GM19043 (cell line): ENCODE results near the gene ARF6.
A peak's percentile ranks its signal among the peaks of the same experiment; 100 is the strongest.
"Not testable (repeated sequence)": the region's sequence is repeated elsewhere in the genome, so short reads cannot be mapped to it uniquely, and the experiment has no call there.

ENCODE experiments used
- ATAC-seq: cut with Tn5 transposase; IDR thresholded peaks from one replicate; pipeline ENCODE4 v1.9.1; 2021; ENCODE audit warnings: low read depth; ENCODE audit not compliant: unreplicated experiment

ARF6 gene

GRCh38 chr14:49892636-49893308 lies at the start of gene ARF6:
ARF6 (plus strand) TSS chr14:49893082; CDS start chr14:49893737, 655 bp downstream.
- ATAC-seq, result peak; percentile 87

- ATAC-seq, result no peak
These were observed 43.6 kb upstream of the ARF6 start for GRCh38 chr14:49849213-49849847.

GRCh38 chr14:49851813-49852212 lies 41.1 kb upstream of the ARF6 start:
- ATAC-seq, result no peak

- peak; percentile 76 for ATAC-seq
These were observed 40.4 kb upstream of the ARF6 start, which contains the start of gene NEMF for GRCh38 chr14:49852301-49853157. NEMF (minus strand) TSS chr14:49852788; CDS start chr14:49852753, 35 bp downstream.

GRCh38 chr14:49853158-49853477 lies 39.8 kb upstream of the ARF6 start:
- ATAC-seq, result peak; percentile 10

- no peak for ATAC-seq
These were observed 39.1 kb upstream of the ARF6 start for GRCh38 chr14:49853572-49854375.

GRCh38 chr14:49857427-49858003 lies 35.4 kb upstream of the ARF6 start:
- no peak for ATAC-seq

GRCh38 chr14:49858383-49858782 lies 34.5 kb upstream of the ARF6 start:
- no peak for ATAC-seq

- no peak for ATAC-seq
These were observed 31.7 kb upstream of the ARF6 start for GRCh38 chr14:49860988-49861698.

GRCh38 chr14:49861699-49862088 lies 31.2 kb upstream of the ARF6 start:
- ATAC-seq, result no peak

GRCh38 chr14:49862089-49862673 lies 30.7 kb upstream of the ARF6 start:
- ATAC-seq, result peak; percentile 5

- ATAC-seq, result no peak
These were observed 29.2 kb upstream of the ARF6 start for GRCh38 chr14:49863487-49864281.

GRCh38 chr14:49865431-49865859 lies 27.4 kb upstream of the ARF6 start:
- no peak for ATAC-seq

GRCh38 chr14:49867831-49868719 lies 24.8 kb upstream of the ARF6 start:
- peak; percentile 88 for ATAC-seq

GRCh38 chr14:49868720-49869114 lies 24.2 kb upstream of the ARF6 start:
- no peak for ATAC-seq

GRCh38 chr14:49870908-49871307 lies 22.0 kb upstream of the ARF6 start:
- no peak for ATAC-seq

- not testable (repeated sequence) for ATAC-seq
These were observed 19.3 kb upstream of the ARF6 start for GRCh38 chr14:49873548-49873947.
